CD4-positive, alpha-beta T cell treated with Interleukin-4 for 4 hours (primary cell): Measurements from ENCODE around the gene MCCD1.
"Not testable (repeated sequence)": the region's sequence is repeated elsewhere in the genome, so short reads cannot be mapped to it uniquely, and the experiment has no call there.

ENCODE experiments used
- DNase-seq: peaks from one replicate; pipeline ENCODE4 v3.0.0-alpha.2; 2020

The MCCD1 gene

GRCh38 chr6:31528821-31529328, at the start of gene MCCD1:
Gene MCCD1 (plus strand): TSS chr6:31528962. CDS start chr6:31529015, 53 bp downstream.
- DNase-seq, result no peak

GRCh38 chr6:31479151-31479932, 49.4 kb upstream of the MCCD1 start:
- DNase-seq, result no peak

GRCh38 chr6:31479933-31480535, 48.7 kb upstream of the MCCD1 start:
- DNase-seq, result no peak

- DNase-seq, result no peak
Measured at GRCh38 chr6:31480574-31480973, 48.2 kb upstream of the MCCD1 start.

- no peak for DNase-seq
Measured at GRCh38 chr6:31483392-31483791, 45.4 kb upstream of the MCCD1 start.

GRCh38 chr6:31485055-31485454, 43.7 kb upstream of the MCCD1 start:
- DNase-seq, result no peak

GRCh38 chr6:31486065-31486837, 42.5 kb upstream of the MCCD1 start:
- not testable (repeated sequence) for DNase-seq

- DNase-seq, result not testable (repeated sequence)
Measured at GRCh38 chr6:31487674-31488073, 41.1 kb upstream of the MCCD1 start.

GRCh38 chr6:31489086-31489485, 39.7 kb upstream of the MCCD1 start:
- no peak for DNase-seq

GRCh38 chr6:31490115-31490873, 38.5 kb upstream of the MCCD1 start:
- DNase-seq, result no peak

- not testable (repeated sequence) for DNase-seq
Measured at GRCh38 chr6:31493550-31493874, 35.2 kb upstream of the MCCD1 start.

- peak; percentile 73 for DNase-seq
Measured at GRCh38 chr6:31493875-31494694, 34.7 kb upstream of the MCCD1 start.

GRCh38 chr6:31495580-31495979, 33.2 kb upstream of the MCCD1 start:
- no peak for DNase-seq

- DNase-seq, result not testable (repeated sequence)
Measured at GRCh38 chr6:31496826-31497225, 31.9 kb upstream of the MCCD1 start.

GRCh38 chr6:31497531-31498476, 31.0 kb upstream of the MCCD1 start, which contains the start of gene MICB:
Gene MICB (plus strand): TSS chr6:31498145. CDS start chr6:31498194, 49 bp downstream.
- peak; percentile 85 for DNase-seq

GRCh38 chr6:31498748-31499147, 30.0 kb upstream of the MCCD1 start:
- DNase-seq, result no peak

- DNase-seq, result not testable (repeated sequence)
Measured at GRCh38 chr6:31499648-31500047, 29.1 kb upstream of the MCCD1 start.

- DNase-seq, result no peak
Measured at GRCh38 chr6:31502586-31502985, 26.2 kb upstream of the MCCD1 start.

GRCh38 chr6:31509036-31509435, 19.7 kb upstream of the MCCD1 start:
- not testable (repeated sequence) for DNase-seq

GRCh38 chr6:31510007-31510406, 18.8 kb upstream of the MCCD1 start:
- DNase-seq, result no peak
